Panc1 (cell line): Measurements from ENCODE around the gene DHRSX. TPM values are rescaled to one million over a fixed set of nuclear protein-coding genes. Genes with fewer than 3 reads are reported as not detected.

Experiments
- ATAC-seq: fragments of 200-7000 bp; cut with Tn5 transposase; 2 replicates; pipeline ENCODE4 v1.9.1; 2020; ENCODE audit warnings: mild to moderate bottlenecking, moderate library complexity
- BruUV-seq: library from RNA; stranded (reverse); fragments of 400-500 nt; replicated peaks from 2 replicates; lab custom pipeline; 2021; lab: Mats Ljungman, UMichigan
- CTCF ChIA-PET: fragments of 300-600 bp; sonication (Branson Sonifier 250); formaldehyde crosslinking; loops from one replicate; lab custom pipeline; 2022; ENCODE audit warnings: antibody characterized with exemption; lab: Charles Lee
- POLR2A ChIA-PET: fragments of 300-600 bp; sonication (Branson Sonifier 250); formaldehyde crosslinking; loops from one replicate; lab custom pipeline; 2022; ENCODE audit warnings: antibody characterized with exemption; lab: Charles Lee
- DNase-seq: peaks from one replicate; pipeline ENCODE4 v3.0.0-alpha.2; 2010; ENCODE audit warnings: low read depth, low spot score
- H3K27ac ChIP-seq: 2 replicates; pipeline ENCODE4 v1.5.1; 2011; ENCODE audit warnings: mild to moderate bottlenecking, low read length, inconsistent platforms
- H3K27me3 ChIP-seq: fragments of 200-500 bp; sonication (Bioruptor generic); 2 replicates; pipeline ENCODE4 v1.6.0; 2014; ENCODE audit warnings: low read length, inconsistent platforms; ENCODE audit not compliant: control insufficient read depth, insufficient read depth
- H3K36me3 ChIP-seq: fragments of 200-500 bp; sonication (Bioruptor generic); 2 replicates; pipeline ENCODE4 v1.5.1; 2014; ENCODE audit warnings: inconsistent platforms, mild to moderate bottlenecking, low read length, moderate library complexity; ENCODE audit not compliant: control insufficient read depth, insufficient read depth
- H3K4me1 ChIP-seq: 2 replicates; pipeline ENCODE4 v1.5.1; 2011; ENCODE audit warnings: inconsistent platforms, mild to moderate bottlenecking, low read length, moderate library complexity; ENCODE audit not compliant: control insufficient read depth, insufficient read depth
- H3K4me3 ChIP-seq, 2 experiments: 2 replicates each; pipeline ENCODE4 v1.5.1; 2011 to 2012; ENCODE audit warnings: low read depth in 2 of 2, low read length in 2 of 2, mild to moderate bottlenecking in 2 of 2, inconsistent platforms in 1 of 2, moderate library complexity in 1 of 2
- H3K9me3 ChIP-seq: fragments of 200-500 bp; sonication (Bioruptor generic); 2 replicates; pipeline ENCODE4 v1.5.1; 2014; ENCODE audit warnings: low read depth, mild to moderate bottlenecking, inconsistent platforms, low read length, moderate library complexity; ENCODE audit not compliant: control insufficient read depth, insufficient read depth
- POLR2AphosphoS5 ChIP-seq: IDR thresholded peaks from 2 replicates; pipeline ENCODE4 v1.6.1; 2012; ENCODE audit warnings: mild to moderate bottlenecking, low read depth, low read length, moderate library complexity
- SIN3A ChIP-seq: IDR thresholded peaks from 2 replicates; pipeline ENCODE4 v1.6.1; 2012; ENCODE audit warnings: low read depth, mild to moderate bottlenecking, low read length, moderate library complexity, borderline replicate concordance; ENCODE audit not compliant: insufficient read depth
- TCF7L2 ChIP-seq: IDR thresholded peaks from 2 replicates; pipeline ENCODE4 v1.6.1; 2011; ENCODE audit warnings: mild to moderate bottlenecking, low read depth, low read length, inconsistent platforms
- in situ Hi-C: cut with HindIII; loops from 2 replicates; pipeline ENCODE4 v1.10.0; 2016; ENCODE audit warnings: low sequenced_read_pairs, low pct_unique_long_range_greater_than_20kb
- intact Hi-C: fragments of 100-400 bp; cut with micrococcal nuclease; formaldehyde crosslinking; loops from one replicate; pipeline ENCODE4 v1.10.0; 2022; ENCODE audit not compliant: unreplicated experiment
- total RNA-seq: library from RNA; stranded (reverse); gene quantifications from one replicate; pipeline ENCODE4 v1.2.1, GENCODE V29; 2021; ENCODE audit not compliant: unreplicated experiment
- TF ChIP-seq, protein P1 (sequence below), 2 experiments: IDR thresholded peaks; 2 replicates each; pipeline ENCODE4 v1.6.1; 2011 to 2012; ENCODE audit warnings: low read depth in 2 of 2, control low read depth in 1 of 2, low read length in 1 of 2, mild to moderate bottlenecking in 1 of 2, moderate library complexity in 1 of 2; ENCODE audit not compliant: insufficient read depth in 1 of 2
- TF ChIP-seq, protein P2 (sequence below): fragments of 450-650 bp; IDR thresholded peaks from 2 replicates; pipeline ENCODE4 v1.5.1; 2017; ENCODE audit warnings: mild to moderate bottlenecking

DHRSX gene
- total RNA-seq, 1 experiment from 2014 or later = 20.1 TPM

DNA sequence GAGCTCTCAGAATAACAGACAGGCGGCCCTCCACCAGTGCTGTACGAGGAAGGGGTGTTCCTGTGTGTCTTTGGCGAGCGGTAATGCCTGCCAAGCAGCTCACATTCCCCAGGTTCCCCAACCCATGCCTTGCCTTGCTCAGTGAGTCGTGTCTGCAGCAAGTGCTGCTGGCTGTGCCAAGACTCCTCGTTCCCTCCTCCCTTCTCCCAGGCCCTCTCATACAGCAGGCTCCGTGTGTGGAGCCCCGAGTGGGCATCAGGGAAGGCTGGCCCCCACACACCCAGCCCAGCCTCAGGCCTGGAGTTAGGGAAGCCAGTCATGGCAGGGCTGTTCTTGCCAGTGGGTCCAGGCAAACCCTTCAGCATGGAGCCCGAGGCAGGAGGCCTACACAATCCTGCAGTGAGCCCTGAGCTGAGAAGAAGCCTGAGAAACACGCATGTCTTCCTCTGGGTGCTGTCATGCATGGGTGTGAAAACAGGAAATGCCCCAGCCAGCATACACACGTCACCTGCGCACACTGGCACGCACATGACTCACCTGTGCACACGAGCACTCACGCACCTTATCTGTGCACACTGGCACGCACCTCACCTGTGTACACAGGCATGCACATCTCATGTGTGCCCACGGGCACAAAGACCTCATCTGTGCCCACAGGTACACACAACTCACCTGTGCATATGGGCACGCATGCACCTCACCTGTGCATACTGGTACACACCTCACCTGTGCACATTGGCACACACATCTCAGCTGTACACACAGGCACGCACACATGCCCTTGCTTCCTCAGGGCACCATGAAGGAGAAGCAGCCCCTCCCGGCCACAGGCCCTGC is 238.7 kb downstream of the DHRSX start:
- in situ Hi-C loops = no loop called here
- no peak for ATAC-seq
- Histone ChIP-seq H3K4me3 (no peak overlapping the region), H3K36me3 (no peaks in the 10 kb centered on the region), H3K27ac (no peak overlapping the region), H3K4me1 (no peaks in the 10 kb centered on the region), H3K9me3 (no peaks in the 10 kb centered on the region), H3K27me3 (no peaks in the 10 kb centered on the region)
- BruUV-seq = no TSS peak
- no peak for DNase-seq
- intact Hi-C loops = no loop called here
- ChIA-PET POLR2A (no interaction called here), CTCF (no interaction called here)
- TF ChIP-seq, protein P1, sequence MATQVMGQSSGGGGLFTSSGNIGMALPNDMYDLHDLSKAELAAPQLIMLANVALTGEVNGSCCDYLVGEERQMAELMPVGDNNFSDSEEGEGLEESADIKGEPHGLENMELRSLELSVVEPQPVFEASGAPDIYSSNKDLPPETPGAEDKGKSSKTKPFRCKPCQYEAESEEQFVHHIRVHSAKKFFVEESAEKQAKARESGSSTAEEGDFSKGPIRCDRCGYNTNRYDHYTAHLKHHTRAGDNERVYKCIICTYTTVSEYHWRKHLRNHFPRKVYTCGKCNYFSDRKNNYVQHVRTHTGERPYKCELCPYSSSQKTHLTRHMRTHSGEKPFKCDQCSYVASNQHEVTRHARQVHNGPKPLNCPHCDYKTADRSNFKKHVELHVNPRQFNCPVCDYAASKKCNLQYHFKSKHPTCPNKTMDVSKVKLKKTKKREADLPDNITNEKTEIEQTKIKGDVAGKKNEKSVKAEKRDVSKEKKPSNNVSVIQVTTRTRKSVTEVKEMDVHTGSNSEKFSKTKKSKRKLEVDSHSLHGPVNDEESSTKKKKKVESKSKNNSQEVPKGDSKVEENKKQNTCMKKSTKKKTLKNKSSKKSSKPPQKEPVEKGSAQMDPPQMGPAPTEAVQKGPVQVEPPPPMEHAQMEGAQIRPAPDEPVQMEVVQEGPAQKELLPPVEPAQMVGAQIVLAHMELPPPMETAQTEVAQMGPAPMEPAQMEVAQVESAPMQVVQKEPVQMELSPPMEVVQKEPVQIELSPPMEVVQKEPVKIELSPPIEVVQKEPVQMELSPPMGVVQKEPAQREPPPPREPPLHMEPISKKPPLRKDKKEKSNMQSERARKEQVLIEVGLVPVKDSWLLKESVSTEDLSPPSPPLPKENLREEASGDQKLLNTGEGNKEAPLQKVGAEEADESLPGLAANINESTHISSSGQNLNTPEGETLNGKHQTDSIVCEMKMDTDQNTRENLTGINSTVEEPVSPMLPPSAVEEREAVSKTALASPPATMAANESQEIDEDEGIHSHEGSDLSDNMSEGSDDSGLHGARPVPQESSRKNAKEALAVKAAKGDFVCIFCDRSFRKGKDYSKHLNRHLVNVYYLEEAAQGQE (IDR thresholded peaks at IDR 0.05; ENCODE audit: insufficient read depth in 1 of 2, low read depth in 2 of 2, low read length in 1 of 2) = no peak

DNA sequence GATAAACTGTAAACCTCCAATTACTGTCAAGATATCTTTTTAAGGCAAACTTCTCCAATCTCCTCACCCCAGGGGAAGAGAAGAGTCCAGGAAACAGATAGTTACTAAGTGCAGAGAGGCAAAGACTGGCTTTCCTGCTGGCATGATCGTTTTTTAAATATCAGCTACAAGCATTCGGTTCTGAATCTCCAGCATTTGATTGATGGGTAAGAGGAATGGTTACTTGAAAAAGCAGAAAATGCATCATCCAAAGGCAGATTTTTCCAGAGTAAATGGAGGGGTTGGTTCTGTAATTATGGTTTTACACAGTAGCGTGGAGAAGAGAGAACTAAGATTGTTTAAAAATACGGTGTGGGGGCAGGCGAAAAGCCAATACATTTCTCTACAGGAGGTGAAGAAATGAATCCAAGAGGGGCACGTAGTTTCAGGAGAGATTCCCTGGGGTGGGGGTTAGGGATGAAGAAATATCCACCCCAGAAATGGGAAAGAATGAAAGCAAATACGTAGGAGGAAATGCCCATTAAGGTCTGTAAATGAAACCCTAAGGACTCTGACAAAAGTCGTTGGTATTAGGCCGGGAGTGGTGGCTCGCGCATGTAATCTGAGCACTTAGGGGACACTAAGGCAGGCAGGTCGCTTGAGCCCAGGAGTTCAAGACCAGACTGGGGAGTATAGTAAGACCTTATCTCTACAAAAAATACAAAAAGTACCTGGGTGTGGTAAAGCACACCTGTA is 248.3 kb downstream of the DHRSX start:
- POLR2A ChIA-PET = no interaction called here
- ATAC-seq (no peak), DNase-seq (no peak)
- H3K4me3 ChIP-seq = no peak overlapping the region; a peak in 1 of 4 replicates
- in situ Hi-C loops = no loop called here
- H3K27ac ChIP-seq = no peak overlapping the region
- no TSS peak for BruUV-seq
- TF ChIP-seq POLR2AphosphoS5 (no peak), SIN3A (no peak), TCF7L2 (no peak)
- TF ChIP-seq, protein P1 (IDR thresholded peaks at IDR 0.05; ENCODE audit: insufficient read depth in 1 of 2, low read depth in 2 of 2, low read length in 1 of 2) = no peak
- TF ChIP-seq, protein P2, sequence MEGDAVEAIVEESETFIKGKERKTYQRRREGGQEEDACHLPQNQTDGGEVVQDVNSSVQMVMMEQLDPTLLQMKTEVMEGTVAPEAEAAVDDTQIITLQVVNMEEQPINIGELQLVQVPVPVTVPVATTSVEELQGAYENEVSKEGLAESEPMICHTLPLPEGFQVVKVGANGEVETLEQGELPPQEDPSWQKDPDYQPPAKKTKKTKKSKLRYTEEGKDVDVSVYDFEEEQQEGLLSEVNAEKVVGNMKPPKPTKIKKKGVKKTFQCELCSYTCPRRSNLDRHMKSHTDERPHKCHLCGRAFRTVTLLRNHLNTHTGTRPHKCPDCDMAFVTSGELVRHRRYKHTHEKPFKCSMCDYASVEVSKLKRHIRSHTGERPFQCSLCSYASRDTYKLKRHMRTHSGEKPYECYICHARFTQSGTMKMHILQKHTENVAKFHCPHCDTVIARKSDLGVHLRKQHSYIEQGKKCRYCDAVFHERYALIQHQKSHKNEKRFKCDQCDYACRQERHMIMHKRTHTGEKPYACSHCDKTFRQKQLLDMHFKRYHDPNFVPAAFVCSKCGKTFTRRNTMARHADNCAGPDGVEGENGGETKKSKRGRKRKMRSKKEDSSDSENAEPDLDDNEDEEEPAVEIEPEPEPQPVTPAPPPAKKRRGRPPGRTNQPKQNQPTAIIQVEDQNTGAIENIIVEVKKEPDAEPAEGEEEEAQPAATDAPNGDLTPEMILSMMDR = no peak
- no peaks in the 10 kb centered on the region for H3K9me3 ChIP-seq
- H3K36me3 ChIP-seq = no peaks in the 10 kb centered on the region
- intact Hi-C loops = no loop called here
- H3K27me3 ChIP-seq = no peaks in the 10 kb centered on the region
- CTCF ChIA-PET = no interaction called here
- H3K4me1 ChIP-seq = no peaks in the 10 kb centered on the region
